Breast epithelium (tissue), 3 donors: ENCODE results near the gene TMEM86B.
"Not testable (repeated sequence)": the region's sequence is repeated elsewhere in the genome, so short reads cannot be mapped to it uniquely, and the experiment has no call there.

Source experiments
- CTCF ChIP-seq, 3 donors: fragments of 450-650 bp; IDR thresholded peaks; one replicate each; pipeline ENCODE4 v1.5.1; 2016 to 2017; ENCODE audit warnings: antibody characterized with exemption in 3 of 3, mild to moderate bottlenecking in 3 of 3, moderate library complexity in 3 of 3
- POLR2A ChIP-seq: fragments of 450-650 bp; IDR thresholded peaks from one replicate; pipeline ENCODE4 v1.6.1; 2016; ENCODE audit warnings: antibody characterized with exemption, mild to moderate bottlenecking, moderate library complexity
- POLR2AphosphoS5 ChIP-seq, 3 donors: sonication (generic); formaldehyde crosslinking; IDR thresholded peaks; one replicate each; pipeline ENCODE4 v1.6.1; 2017; ENCODE audit warnings: antibody characterized with exemption in 3 of 3

GRCh38 chr19:55224679-55225414, 3.7 kb downstream of the TMEM86B start:
- TF ChIP-seq POLR2AphosphoS5 (IDR thresholded peaks at IDR 0.05); CTCF (IDR thresholded peaks at IDR 0.05); POLR2A: not testable (repeated sequence)
